NAMALWA (cell line): Measurements from ENCODE around the gene ZCCHC18.
"Not testable (repeated sequence)": the region's sequence is repeated elsewhere in the genome, so short reads cannot be mapped to it uniquely, and the experiment has no call there.

Experiments used
- DNase-seq: peaks from one replicate; pipeline ENCODE4 v3.0.0-alpha.2; 2015; ENCODE audit warnings: low spot score

Gene ZCCHC18

GRCh38 chrX:104112326-104112951 lies at the start of gene ZCCHC18:
Gene ZCCHC18, plus strand, starts transcription at chrX:104112523. Its CDS starts 1,589 bp downstream, at chrX:104114112.
- DNase-seq: peak; percentile 49

- not testable (repeated sequence) for DNase-seq
Observed at GRCh38 chrX:104062636-104063035, 49.7 kb upstream of the ZCCHC18 start.

GRCh38 chrX:104075778-104076445 lies 36.4 kb upstream of the ZCCHC18 start, which contains the start of gene TMSB15C:
Gene TMSB15C, minus strand, starts transcription at chrX:104076236.
- not testable (repeated sequence) for DNase-seq

GRCh38 chrX:104077854-104078253 lies 34.5 kb upstream of the ZCCHC18 start:
- DNase-seq: not testable (repeated sequence)

GRCh38 chrX:104084063-104084462 lies 28.3 kb upstream of the ZCCHC18 start:
- no peak for DNase-seq

GRCh38 chrX:104084534-104085277 lies 27.6 kb upstream of the ZCCHC18 start:
- no peak for DNase-seq

GRCh38 chrX:104085477-104085876 lies 26.8 kb upstream of the ZCCHC18 start:
- no peak for DNase-seq

GRCh38 chrX:104085919-104086318 lies 26.4 kb upstream of the ZCCHC18 start:
- no peak for DNase-seq

- DNase-seq: peak; percentile 70
Observed at GRCh38 chrX:104098151-104098808, 14.0 kb upstream of the ZCCHC18 start.

- peak; percentile 8 for DNase-seq
Observed at GRCh38 chrX:104098919-104099318, 13.4 kb upstream of the ZCCHC18 start.

- no peak for DNase-seq
Observed at GRCh38 chrX:104104676-104105075, 7.6 kb upstream of the ZCCHC18 start.

- no peak for DNase-seq
Observed at GRCh38 chrX:104105330-104106262, 6.7 kb upstream of the ZCCHC18 start.

GRCh38 chrX:104108955-104109354 lies 3.4 kb upstream of the ZCCHC18 start:
- no peak for DNase-seq

- not testable (repeated sequence) for DNase-seq
Observed at GRCh38 chrX:104110491-104111240, 1.7 kb upstream of the ZCCHC18 start.

- DNase-seq: peak; percentile 71
Observed at GRCh38 chrX:104113222-104113965, 1.1 kb downstream of the ZCCHC18 start.

- DNase-seq: no peak
Observed at GRCh38 chrX:104117759-104118158, 5.4 kb downstream of the ZCCHC18 start.

- DNase-seq: no peak
Observed at GRCh38 chrX:104118765-104119164, 6.4 kb downstream of the ZCCHC18 start.

GRCh38 chrX:104122829-104123228 lies 10.5 kb downstream of the ZCCHC18 start:
- DNase-seq: no peak

- no peak for DNase-seq
Observed at GRCh38 chrX:104126856-104127255, 14.5 kb downstream of the ZCCHC18 start.

GRCh38 chrX:104130808-104131207 lies 18.5 kb downstream of the ZCCHC18 start:
- DNase-seq: no peak
